NCI-H345 treated with DMSO at 0.1 percent for 48 hours (cell line): ENCODE results near the gene SNX18.

Experiments
- DNase-seq: peaks from one replicate; lab custom pipeline; 2025; ENCODE audit not compliant: unreplicated experiment; lab: John Stamatoyannopoulos, UW

SNX18 gene

DNA sequence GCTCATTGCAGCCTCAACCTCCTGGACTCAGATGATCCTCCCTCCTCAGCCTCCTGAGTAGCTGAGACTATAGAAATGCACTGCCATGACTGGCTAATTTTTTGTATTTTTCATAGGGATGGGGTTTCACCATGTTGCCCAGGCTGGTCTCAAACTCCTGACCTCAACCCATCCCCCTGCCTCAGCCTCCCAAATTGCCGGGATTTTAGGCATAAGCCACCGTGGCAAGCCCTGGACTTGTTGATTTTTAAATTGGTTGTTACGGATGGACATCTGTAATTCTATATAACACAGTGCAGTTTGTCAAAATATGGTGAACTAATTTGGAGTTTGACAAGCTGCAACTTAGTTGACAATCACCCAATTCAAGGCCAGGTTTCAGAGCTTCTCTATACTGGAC is 22.7 kb downstream of the SNX18 start:
- no peak for DNase-seq

DNA sequence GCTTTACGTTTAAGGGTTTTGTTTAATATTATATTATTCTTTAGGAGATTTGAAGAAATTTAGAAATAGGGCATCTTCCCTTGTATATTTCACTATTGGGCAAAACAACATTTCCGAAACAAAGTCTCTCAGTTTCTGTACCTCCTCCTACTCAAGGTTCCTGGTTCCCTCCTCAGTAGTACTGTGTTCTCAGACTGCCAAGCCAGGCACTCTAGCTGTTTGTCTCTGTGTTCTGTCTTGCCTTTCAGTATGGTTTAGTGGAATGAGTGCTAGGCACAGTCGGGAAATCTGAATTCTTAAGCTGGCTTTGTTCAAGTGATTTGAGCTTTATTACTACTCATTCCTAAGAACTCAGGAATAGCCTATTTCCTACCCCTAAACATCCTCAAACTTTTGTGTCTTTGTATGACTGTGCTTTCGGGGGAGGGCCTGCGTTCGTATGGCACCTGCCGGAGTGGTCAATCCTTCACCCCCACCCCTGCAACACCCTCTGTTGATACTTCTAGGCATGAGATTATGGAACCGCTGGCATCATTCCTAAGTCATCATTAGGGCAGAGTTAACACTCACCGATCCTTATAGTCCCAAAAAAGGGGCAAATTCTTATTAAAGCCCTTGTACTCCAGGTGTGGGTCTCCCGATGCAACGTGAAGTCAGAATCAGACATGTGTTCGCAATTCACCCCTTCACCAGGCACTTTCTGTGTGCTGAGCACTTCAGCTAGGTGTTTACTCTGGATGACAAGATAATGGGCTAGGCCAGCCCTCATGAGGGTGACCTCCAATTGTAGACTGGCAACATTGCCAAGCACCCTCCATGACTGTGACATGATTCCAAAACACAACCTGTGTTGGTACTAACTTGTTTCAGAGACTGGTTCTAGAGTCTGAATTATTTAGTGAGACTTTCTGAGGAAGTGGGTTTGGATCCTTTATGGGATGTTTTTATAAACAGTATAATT is 24.5 kb downstream of the SNX18 start:
- no peak for DNase-seq

DNA sequence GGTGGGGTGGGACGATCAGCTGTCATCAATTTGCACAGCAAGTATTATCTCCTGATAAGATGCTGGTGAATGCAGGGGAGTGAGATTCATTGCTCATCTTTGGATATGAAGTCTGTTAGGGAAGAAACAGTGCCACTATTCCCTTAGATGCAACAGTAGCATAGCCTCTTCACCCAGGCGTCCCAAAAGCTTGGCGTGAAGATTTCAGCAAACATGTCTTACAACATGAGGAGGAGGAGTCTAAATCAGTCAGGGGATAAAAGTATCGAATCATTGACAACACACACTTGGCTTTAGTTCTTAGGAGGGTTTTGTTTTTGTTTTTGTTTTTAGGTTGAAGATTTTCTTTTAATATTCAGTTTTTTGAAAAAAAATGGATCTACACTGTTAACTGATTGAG is 26.5 kb downstream of the SNX18 start:
- DNase-seq = no peak

DNA sequence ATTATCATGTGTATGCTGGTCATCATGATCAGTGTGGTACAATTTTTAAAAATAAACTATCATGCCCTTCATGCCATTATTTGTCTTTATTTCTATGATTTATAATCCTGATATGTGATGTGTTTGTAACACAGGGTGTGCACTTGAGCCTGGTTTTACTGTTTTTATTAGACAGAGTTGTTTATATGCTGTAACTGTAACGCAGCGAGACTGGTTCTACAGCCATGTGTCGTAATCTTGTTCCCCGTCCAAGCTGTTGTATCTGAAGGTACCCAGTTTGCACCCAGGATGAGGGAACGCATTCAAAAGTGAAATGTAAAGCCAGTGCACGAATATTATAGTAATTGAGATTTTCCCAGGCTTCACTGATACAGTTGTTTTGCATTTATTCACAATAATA is 28.2 kb downstream of the SNX18 start:
- no peak for DNase-seq

DNA sequence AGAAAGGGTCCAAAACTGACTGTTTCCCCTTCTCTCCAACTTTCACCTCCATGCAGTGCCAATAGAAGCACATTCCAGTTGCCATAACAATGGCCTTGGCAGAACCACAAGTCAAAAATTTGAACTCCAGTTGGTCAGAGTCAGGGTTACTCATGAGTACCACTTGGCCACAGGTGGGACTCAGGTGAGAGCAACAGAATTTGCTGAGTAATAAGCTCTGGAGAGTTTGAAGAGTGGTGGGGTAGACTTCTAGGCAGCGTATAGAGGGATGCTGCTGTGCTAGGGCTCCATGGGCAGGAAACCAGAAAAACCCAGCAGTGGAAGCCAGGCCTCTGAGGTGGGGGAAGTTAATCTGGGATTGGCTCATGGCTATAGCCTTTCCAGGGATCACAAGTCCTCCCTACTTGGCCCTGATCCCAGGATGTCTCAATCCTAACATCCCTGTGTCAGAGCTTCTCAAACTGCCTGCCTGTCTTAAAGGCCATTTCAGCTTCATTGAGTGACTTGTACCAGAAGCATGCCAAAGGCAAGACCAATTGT is 30.2 kb downstream of the SNX18 start:
- DNase-seq = no peak

DNA sequence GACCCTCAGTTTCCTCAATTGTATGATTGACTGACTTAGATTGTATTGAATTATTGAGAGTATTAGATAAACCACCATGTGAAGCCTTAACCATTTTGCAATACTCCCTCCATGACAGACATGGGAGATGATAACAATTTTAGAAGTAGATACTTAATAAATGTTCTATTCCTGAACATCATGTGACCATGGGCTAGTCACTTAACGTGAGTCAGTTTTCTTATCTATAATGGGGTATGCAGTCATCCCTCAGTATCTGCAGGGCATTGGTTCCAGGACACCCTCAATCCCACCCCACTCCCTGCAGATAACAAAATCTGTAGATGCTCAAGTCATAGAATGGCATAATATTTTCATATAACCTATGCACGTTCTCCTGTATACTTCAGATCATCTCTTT is 31.0 kb downstream of the SNX18 start:
- DNase-seq = no peak

DNA sequence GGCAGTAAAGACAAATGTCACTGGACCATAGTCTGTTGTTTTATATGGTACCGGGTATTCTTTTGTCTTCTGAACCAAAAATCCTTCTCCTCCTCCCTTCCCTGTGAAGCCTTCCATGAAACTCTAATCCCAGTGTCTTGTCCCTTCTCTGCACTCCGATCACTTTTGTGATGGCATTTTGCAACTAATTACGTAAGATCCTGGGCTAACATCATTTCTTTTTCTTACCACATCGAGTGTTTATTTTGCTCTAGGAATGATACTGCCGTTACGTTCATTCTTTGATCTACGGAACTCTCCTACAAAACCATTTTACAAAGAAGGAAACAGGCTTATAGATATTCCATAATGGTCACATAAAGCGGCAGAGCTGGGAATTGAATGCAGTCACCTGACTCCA is 33.7 kb downstream of the SNX18 start:
- DNase-seq = no peak

DNA sequence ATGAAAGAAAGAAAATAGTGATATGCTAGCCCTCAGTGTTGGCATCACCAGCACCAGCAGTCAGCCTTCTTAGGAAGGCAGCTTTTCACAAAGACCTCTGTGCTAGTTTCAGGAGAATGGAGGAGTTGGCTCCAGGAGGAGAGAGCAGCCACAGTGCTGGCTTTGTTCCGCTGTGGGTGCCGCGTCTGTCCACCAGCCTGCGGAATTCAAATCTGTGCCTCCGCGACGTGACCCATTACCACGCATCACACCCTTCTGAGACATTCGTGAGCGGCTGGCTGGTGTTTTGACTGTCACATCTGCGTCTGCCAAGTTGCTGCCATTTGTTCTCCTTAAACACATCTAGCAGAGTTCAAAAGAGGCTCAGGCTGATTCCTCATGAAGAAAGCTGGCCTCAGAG is 34.4 kb downstream of the SNX18 start:
- no peak for DNase-seq

DNA sequence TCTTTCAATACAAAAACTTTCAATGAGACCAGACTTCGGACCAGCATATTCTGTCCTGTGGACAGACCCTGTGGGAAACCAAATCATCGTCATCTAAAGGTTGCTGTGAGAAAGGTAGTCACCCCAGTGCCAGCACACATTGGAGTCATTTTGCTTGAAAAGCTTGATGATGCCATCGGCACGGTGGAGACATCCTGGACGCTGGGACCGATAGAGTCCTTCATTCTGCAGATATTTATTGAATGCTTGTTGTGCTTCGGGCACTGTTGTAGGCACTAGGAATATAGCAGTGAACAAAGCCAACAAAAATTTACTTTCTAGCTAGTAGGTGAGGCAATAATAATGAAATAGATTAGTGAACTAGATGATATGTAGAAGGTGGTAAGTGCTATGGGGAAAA is 34.9 kb downstream of the SNX18 start:
- no peak for DNase-seq

DNA sequence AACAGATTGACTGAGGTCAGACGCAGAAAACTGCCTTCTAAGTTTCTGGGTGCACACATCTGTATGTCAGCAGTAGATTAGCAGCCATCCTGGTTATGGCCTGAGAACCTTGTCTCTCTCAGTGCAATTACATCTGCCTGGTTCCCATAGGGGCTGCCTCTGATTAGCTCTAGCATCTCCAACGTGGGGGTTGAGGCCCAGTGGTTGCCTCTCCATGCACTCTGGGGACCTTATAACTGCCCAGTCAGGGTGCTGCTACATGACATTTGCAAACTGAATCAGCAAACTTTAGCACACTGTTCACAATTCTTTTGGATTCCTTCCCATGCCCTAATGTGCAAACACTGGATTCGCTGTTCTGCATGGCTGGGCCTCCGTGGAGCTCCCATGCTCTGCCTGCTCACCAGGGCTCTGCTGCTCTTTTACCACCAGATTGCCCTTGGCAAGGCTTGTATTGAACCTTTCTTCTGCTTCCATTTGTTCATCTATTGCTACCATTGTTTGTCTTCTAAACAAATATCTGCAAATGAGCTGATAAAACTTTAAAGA is 36.2 kb downstream of the SNX18 start:
- no peak for DNase-seq

DNA sequence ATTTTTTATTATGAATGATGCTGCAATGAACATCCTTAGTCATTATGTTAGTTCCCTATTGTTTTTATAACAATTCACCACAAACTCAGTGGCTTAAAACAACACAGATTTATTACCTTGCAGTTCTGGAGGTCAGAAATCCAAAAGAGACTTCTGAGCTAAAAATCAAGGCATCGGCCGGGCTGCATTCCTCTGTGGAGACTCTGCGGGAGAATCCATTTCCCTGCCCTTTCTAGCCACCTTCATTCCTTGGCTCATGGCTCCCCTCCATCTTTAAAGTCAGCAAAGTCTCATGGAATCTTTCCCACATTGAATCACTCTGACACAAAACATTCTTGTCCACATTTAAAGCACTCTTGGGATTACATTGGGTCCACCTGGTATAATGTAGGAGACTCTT is 38.6 kb downstream of the SNX18 start:
- no peak for DNase-seq

DNA sequence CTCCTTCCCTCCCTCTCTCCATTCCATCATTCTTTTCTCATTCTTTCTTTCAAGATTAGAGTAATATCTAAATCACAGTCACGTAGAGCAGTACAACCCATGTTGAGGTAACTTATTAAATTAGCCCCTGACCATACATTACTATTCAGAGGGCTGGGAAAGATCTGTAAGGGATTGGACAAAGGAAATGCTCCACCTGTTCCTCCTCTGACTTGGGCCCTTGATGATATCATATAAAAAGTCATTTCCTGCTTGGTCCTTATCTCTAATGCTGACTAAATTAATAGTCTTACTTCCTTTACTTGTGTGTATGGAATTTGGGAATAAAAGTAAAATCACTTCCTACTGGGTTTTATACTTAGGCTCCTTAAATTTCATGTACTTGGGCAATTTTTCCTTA is 40.8 kb downstream of the SNX18 start:
- no peak for DNase-seq

DNA sequence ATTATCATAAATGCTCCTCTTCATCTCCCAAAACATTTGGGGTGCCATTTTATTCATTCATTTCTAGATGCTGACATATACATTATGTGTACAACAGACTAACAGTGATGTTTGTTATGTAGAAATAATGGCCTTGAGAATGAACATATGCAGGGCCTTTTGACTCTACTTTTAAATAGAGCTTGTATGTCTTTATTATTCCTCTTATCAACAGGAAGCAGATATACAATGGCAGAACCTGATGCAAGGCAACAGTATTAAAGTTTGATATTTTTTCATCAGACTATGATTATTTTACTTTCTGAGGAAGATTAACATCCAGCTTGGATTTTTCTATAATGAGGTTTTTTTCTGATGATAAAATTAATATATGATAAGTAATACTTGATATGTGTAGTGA is 44.1 kb downstream of the SNX18 start:
- DNase-seq = no peak

DNA sequence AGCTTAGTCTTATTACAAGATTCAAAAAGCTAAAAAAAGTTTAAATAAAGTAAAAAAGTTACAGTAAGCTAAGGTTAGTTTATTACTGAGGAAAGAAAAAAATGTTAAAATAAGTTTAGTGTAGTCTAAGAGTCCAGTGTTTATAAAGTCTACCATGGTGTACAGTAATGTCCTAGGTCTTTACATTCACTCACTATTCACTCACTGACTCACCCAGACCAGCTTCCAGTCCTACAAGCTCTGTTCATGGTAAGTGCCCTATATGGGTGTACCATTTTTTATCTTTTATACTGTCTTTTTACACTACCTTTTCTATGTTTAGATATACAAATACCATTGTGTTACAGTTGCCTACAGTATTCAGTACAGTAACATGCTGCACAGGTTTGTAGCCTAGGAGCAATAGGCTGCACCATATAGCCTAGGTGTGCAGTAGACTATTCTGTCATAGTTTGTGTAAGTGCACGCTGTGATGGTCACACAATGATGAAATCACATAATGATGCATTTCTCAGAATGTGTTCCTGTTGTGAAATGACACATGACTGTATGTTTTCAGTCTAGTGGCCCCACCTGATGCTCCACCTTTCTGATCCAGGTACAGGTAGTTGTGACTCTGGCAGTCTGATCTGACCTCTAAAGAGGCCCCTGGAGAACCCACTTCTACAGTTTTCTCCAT is 45.7 kb downstream of the SNX18 start:
- no peak for DNase-seq

DNA sequence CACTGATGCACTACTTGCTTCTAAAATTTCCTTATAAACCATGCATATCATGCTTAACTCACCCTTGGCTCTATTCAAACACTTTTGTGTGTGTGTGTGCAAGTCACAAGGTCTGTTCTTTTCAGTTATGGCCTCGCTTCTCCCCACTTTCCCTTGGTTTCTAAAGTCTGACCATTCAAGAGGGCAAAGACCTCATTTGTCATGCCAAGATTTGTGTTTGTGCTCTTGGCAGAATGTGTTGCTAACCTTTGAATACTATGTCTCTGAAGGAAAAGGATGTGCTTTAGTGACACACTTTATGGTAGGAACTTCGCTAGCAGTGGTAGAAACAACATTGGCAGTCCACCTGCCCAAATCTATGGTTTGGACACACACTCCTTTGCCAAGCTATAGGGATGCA is 50.4 kb downstream of the SNX18 start:
- DNase-seq = no peak

DNA sequence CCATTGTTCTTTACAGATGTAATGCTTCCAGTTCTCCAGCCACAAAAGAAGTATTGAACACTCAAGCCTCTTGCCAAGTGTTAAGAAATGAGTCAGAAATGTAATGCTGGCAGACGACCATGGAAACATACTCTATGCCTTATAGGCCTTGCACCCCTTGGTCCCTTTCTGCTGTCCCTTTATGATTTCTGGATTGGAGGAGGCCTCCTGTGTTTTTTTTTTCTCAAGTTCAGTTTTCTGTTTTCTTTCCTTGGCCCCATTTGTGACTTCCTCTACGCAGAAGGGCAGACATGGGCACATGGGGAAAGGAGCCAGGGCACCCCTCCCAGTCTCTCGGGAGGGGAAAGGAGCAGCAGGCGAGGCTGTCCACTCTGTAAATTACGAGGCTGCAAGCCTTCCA is 53.4 kb downstream of the SNX18 start:
- DNase-seq = no peak

DNA sequence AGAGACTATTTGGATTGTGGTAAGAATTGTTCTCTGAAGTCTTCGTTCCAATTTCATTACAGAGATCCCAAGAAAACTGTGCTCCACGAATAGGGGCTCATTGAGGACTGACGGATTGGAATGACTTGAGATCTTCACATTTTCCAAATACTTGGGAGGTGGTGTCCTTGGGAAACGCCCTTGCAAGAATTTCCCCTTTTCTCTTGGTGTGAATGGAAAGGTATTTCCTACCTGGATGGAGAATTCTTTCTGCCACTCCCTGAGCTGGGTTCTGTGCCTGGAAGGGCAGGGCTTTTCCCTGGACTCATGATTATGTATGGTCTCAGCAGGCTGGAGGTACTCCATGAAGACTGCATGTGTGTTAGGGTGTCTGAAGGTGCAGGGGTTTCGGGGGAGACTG is 53.9 kb downstream of the SNX18 start:
- DNase-seq = no peak

DNA sequence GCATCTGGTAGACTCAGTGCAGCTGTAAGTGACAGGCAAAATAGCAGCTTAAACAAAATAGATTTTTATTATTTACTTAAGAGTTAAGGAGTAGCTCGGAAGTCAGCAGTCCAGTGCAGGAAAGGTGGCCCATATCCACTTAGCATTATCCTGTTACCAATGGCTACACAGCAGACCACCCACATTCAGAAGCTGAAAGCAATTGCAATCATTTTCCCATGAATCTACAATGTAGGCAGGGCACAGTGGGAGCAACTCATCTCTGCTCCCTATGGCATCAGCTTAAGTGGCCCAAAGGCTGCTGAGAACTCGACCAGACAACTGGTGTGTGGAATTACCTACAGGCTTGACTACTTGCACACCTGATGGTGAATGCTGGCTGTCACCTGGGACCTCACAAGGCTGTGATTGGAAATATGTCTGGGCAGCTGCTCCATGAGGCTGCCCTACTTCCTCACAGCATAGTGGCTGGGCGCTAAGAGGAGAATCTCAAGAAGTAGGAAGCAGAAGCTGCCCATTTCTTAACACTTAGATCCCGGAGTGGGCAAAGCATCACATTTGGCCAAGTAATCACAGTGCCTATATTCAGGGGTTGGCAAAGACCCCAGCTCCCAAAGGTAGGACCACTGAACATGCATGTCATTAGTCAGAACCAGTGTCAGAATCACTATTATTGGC is 56.4 kb downstream of the SNX18 start:
- DNase-seq = no peak

DNA sequence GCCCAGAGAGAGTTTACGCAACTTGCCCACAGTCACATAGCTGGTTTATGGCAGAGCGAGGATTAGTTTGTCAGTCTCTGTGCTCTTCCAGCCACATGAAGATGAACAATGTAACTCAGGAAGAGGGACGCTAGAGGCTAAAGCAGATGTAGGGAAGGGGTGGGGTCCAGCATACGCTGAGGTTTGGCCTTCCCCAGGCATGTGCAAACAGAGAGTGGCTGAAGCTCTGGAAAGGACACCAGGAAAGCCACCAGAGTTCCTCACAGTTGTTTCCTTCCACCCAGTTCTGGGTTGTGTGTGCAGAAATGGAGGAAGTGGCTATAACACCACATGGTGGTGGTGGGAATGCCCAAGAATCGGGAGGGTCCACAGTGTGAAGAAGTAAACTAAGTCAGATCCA is 60.0 kb downstream of the SNX18 start:
- no peak for DNase-seq

DNA sequence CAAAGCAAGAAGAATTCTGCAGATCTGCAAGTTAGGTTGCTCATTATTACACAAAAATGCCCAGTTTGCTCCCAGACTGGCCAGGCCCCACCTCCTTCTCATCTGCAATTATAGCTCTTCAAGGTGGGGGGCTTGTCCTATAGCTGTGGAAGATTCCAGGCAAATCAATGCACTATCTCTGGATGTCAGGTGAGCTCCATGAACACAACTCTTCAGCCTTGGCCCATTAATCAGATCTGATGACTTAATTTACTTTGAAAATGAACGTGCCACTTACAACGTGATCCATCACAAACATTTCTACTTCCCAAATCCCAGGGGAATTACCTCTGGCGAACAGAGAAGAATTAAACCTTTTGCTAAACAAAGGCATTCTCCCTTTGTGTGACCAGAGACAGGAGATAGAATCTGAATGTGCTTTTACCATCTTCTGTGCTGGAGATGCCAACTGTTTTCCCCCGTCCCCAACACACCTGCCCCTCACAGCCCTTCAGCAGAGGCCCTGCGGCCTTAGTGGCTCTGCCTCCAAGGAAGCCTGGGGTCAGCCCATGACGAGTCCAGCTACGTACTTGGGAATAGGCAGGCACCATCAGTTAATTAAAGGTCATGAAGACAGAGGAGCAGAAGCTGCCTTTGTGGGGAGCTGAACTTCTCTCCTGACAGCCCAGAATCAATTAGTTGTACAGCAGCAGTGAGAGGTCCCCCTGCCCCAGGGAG is 60.5 kb downstream of the SNX18 start:
- DNase-seq = no peak
